Measurements from ENCODE around the gene DHX8. TPM values are rescaled to one million over a fixed set of nuclear protein-coding genes. Genes with fewer than 3 reads are reported as not detected.
A peak's percentile ranks its signal among the peaks of the same experiment; 100 is the strongest.

Gene DHX8
- total and polyA plus RNA-seq, 4 donors, result 10.9 to 21.3 (median 19.4) TPM

DNA sequence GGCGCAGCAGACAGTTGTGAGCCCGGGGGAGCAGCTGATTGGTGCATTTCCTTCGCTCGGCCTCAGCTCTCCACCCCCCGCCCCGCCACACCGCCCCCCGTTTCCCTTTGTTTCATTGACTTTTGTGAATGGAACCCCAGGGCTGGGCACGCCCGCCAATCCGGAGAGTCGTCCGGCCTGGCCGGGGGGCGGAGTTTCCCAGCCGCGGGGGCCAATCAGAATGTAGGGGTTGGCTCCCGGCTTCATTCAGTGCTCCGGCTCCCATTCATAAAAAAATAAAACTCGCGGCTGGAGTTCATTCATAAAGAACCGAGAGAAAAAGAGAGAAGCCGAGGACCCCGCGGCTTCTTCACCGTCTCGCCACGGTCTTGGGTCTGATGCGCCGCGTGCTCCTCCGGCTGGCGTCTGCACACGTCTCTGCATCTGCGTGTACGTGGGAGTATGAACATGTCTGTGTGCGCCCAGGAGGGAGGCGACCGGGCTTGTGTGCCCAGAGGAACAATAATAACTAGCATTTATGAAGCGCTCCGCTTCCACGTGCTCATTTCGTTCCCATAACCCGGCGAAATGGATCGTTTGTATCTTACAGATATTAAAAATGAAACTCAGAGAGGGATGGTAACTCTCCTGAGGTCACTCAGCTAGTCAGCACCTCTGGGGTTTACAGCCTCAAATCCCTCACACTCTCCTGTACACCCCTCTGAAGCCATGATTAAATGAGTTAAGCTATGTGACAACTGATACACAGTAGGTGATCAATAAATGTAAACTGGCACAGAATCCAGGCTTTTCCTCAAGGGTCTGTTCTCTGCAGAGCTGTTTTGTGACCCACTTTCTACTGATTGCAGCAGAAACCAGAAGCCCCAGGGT is 62.8 kb downstream of the DHX8 start, which contains the start of gene ETV4:
Gene ETV4 (minus strand): TSS at position 22 of the 870 bp plus-strand sequence. CDS start 723 bp downstream, outside the sequence.
- Histone ChIP-seq H3K9ac (ENCODE audit: low read depth in 1 of 2, low read length in 2 of 2) (no peak within 1 kb of the TSS), H3K4me3 (ENCODE audit: low read depth in 1 of 3, low read length in 3 of 3) (peak within 1 kb of the TSS in 2 of 3 donors; percentile 50 to 54), H3K4me1 (ENCODE audit: control insufficient read depth in 4 of 4, insufficient read depth in 4 of 4, low read length in 3 of 4) (peaks cover 11 to 27% (median 18%) of the 10 kb centered on the region in 4 donors), H3K36me3 (ENCODE audit: control insufficient read depth in 4 of 4, insufficient read depth in 3 of 4, low read depth in 1 of 4, low read length in 3 of 4) (no peaks in the 10 kb centered on the region), H3K27ac (ENCODE audit: low read depth in 1 of 2, low read length in 2 of 2) (no peak within 1 kb of the TSS), H3K27me3 (ENCODE audit: control insufficient read depth in 4 of 4, insufficient read depth in 4 of 4, low read length in 3 of 4) (peaks cover 0 to 3% (median 0%) of the 10 kb centered on the region in 4 donors), H3K9me3 (ENCODE audit: control insufficient read depth in 4 of 4, low read length in 3 of 4) (no peaks in the 10 kb centered on the region)
- WGBS, result 2% methylated on average over 46 of the region's 46 CpGs
- DNase-seq (ENCODE audit: low spot score), result peak; percentile 84
- TF ChIP-seq REST (IDR thresholded peaks at IDR 0.05) (no peak), MAX (IDR thresholded peaks at IDR 0.05) (no peak), HNF4G (IDR thresholded peaks at IDR 0.05) (no peak), JUND (IDR thresholded peaks at IDR 0.05) (no peak), RAD21 (IDR thresholded peaks at IDR 0.05) (no peak), GABPA (IDR thresholded peaks at IDR 0.05 in 1 of 2, conservative IDR thresholded peaks at IDR 0.05 in 1 of 2) (no peak), NR2F2 (IDR thresholded peaks at IDR 0.05) (no peak), ATF3 (IDR thresholded peaks at IDR 0.05) (no peak), SP1 (IDR thresholded peaks at IDR 0.05) (no peak), EGR1 (IDR thresholded peaks at IDR 0.05; ENCODE audit: low read depth in 2 of 2) (no peak), RXRA (IDR thresholded peaks at IDR 0.05) (no peak), FOXA2 (IDR thresholded peaks at IDR 0.05) (no peak)
- TF ChIP-seq, protein P1, sequence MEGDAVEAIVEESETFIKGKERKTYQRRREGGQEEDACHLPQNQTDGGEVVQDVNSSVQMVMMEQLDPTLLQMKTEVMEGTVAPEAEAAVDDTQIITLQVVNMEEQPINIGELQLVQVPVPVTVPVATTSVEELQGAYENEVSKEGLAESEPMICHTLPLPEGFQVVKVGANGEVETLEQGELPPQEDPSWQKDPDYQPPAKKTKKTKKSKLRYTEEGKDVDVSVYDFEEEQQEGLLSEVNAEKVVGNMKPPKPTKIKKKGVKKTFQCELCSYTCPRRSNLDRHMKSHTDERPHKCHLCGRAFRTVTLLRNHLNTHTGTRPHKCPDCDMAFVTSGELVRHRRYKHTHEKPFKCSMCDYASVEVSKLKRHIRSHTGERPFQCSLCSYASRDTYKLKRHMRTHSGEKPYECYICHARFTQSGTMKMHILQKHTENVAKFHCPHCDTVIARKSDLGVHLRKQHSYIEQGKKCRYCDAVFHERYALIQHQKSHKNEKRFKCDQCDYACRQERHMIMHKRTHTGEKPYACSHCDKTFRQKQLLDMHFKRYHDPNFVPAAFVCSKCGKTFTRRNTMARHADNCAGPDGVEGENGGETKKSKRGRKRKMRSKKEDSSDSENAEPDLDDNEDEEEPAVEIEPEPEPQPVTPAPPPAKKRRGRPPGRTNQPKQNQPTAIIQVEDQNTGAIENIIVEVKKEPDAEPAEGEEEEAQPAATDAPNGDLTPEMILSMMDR (IDR thresholded peaks at IDR 0.05; ENCODE audit: low read depth, low read length, missing input control), result no peak

DNA sequence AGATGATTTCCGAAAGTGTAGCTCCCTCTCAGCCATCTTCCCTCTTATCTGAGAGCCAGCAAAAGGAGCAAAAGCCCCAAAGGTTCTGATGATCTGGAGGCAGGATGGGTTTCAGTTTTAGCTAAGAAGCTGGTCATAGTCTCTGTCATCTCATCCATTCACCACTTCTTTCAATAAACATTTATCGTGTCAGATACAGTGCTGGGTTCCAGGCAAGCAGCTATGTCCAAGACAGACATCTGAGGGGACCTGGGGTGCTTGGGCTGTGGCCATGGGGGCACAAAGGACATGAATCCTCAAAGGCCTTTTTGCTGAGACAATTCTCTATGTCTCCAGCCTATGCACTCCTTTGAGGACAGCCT is 63.4 kb downstream of the DHX8 start:
- H3K9ac ChIP-seq (ENCODE audit: low read depth in 1 of 2, low read length in 2 of 2), result no peak overlapping the region
- no peak overlapping the region for H3K4me3 ChIP-seq (ENCODE audit: low read depth in 1 of 3, low read length in 3 of 3)
- DNase-seq (ENCODE audit: low spot score), result no peak
- WGBS, result 81% methylated on average over 2 of the region's 2 CpGs
- TF ChIP-seq REST (IDR thresholded peaks at IDR 0.05) (no peak), HNF4G (IDR thresholded peaks at IDR 0.05) (no peak)
- peaks cover 11 to 27% (median 18%) of the 10 kb centered on the region in 4 donors for H3K4me1 ChIP-seq (ENCODE audit: control insufficient read depth in 4 of 4, insufficient read depth in 4 of 4, low read length in 3 of 4)
- H3K9me3 ChIP-seq (ENCODE audit: control insufficient read depth in 4 of 4, low read length in 3 of 4), result no peaks in the 10 kb centered on the region
- no peak overlapping the region for H3K27ac ChIP-seq (ENCODE audit: low read depth in 1 of 2, low read length in 2 of 2)
- H3K27me3 ChIP-seq (ENCODE audit: control insufficient read depth in 4 of 4, insufficient read depth in 4 of 4, low read length in 3 of 4), result peaks cover 0 to 3% (median 0%) of the 10 kb centered on the region in 4 donors
- no peaks in the 10 kb centered on the region for H3K36me3 ChIP-seq (ENCODE audit: control insufficient read depth in 4 of 4, insufficient read depth in 3 of 4, low read depth in 1 of 4, low read length in 3 of 4)
